Measurements from ENCODE around the gene AMY1A. TPM values are rescaled to one million over a fixed set of nuclear protein-coding genes. Genes with fewer than 3 reads are reported as not detected.
"Not testable (repeated sequence)": the region's sequence is repeated elsewhere in the genome, so short reads cannot be mapped to it uniquely, and the experiment has no call there.

AMY1A gene
- not detected for polyA plus RNA-seq

DNA sequence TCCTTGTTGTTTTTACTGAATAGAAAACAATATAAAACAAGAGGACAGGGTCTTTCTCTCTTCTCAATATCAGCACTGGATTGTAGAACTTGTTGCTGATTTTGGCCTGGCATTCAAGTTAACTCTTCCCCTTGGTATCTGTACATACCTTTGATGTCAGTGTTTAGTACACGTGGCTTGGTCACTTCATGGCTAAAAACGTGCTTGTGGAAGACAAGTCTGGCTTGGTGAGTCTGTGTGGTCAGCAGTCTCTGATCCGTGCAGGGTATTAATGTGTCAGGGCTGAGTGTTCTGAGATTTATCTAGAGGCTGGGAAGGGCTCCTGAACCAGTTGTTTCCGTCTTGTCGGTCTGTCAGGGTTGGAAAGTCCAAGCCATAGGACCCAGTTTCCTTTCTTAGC lies at the start of gene AMY1A:
TSS of gene AMY1A (plus strand) at position 301 of the 400 bp plus-strand sequence. CDS start 571 bp downstream, outside the sequence.
- WGBS, 3 donors = no CpG with 5 or more reads among the region's 5 CpGs
- H3K27ac ChIP-seq (ENCODE audit: low read depth, low read length) = not testable (repeated sequence)

DNA sequence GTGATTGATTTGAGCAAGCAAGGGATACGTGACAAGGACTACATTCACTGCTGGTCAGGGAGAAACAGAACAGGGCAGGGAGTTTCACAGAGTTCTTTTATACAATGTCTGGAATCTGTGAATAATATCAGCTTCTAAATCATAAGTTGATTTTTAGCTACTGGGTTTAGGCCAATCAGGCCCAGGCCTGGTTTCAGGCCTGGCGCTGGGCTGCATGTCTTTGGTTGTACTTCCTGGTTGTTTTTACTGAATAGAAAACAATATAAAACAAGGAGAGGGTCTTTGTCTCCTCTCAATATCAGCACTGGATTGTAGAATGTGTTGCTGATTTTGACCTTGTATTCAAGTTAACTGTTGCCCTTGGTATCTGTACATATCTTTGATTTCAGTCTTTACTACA lies 39.2 kb upstream of the AMY1A start:
- WGBS, 3 donors = 59 to 93% (median 88%) methylated on average over 2 of the region's 2 CpGs
- H3K27ac ChIP-seq (ENCODE audit: low read depth, low read length) = no peak overlapping the region

DNA sequence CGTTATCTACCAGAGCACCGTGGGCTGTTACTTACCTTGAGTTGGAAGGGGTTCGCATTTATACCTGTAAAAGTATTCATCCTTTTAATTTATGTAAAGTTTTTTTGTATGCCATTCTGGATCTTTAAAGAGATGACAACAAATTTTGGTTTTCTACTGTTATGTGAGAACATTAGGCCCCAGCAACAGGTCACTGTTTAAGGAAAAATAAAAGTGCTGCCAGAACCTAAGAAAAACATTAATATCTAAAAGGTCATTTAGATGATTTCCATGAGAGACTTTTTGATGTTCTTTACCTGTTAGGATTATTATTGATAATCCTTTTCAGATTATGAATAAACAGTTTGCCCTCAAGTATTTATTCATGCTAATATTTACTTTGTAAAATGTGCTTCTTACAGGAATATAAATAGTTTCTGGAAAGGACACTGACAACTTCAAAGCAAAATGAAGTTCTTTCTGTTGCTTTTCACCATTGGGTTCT lies 38.5 kb upstream of the AMY1A start, which contains the start of gene AMY2A:
TSS of gene AMY2A (plus strand) at position 434 of the 484 bp plus-strand sequence. CDS start at position 448, 14 bp downstream.
- not testable (repeated sequence) for H3K27ac ChIP-seq (ENCODE audit: low read depth, low read length)
- WGBS, 3 donors = 55 to 91% (median 81%) methylated on average over 3 of the region's 3 CpGs

DNA sequence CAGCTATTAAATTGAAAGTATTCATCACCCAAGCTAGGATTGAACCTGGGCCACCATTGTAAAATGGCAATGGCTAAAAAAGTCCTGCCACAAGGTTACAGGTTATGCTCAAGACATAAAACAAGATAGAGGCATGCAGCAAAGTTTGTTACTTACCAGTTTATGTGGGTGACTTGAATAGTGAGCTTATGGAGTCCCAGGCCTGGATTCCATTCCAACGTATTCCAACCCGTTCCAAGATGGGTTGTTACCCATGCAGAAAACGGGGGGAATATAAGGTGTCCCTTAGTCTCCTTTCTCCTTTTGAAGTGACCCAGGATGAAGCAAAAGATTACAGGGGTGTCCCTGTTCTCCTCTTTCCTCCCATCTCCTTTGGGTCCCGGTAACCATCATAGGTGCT lies 28.1 kb upstream of the AMY1A start:
- WGBS, 3 donors = 54 to 89% (median 85%) methylated on average over 3 of the region's 4 CpGs
- H3K27ac ChIP-seq (ENCODE audit: low read depth, low read length) = not testable (repeated sequence)

DNA sequence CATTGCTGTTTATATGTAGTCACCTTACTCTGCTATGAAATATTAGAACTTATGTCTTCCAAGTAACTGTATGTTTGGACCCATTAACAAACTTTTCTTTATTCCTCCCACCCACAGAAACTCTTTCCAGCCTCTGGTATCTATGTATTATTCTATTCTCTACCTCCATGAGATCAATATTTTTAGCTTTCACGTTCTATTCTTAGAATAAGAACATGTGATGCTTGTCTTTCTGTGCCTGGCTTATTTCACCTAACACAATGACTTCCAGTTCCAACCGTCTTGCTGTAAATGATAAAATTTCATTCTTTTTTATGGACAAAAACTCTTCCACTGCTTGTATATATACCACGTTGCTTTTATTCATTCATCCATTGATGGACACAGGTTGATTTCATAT lies 14.4 kb upstream of the AMY1A start:
- no CpG with 5 or more reads among the region's 3 CpGs for WGBS, 3 donors

DNA sequence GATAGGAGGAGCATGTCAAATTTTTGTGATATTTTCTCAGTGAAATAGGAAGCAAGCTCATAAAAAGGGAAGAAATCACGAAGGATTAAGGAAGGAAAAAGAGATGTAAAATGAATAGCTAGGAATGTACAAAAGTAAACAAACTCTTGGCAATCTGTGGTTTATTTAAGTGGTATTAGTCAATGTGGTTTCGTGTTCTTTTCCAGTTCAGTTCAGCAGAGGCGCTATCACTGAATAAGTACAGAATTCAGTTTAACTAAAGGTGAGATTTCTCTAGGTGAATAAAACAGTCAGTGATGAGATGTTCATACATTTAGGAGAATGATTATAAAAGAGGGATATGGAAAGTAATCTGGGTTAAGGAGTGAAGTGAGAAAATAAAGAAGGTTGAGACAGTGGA lies 11.7 kb upstream of the AMY1A start:
- no CpG with 5 or more reads among the region's 3 CpGs for WGBS, 3 donors
- H3K27ac ChIP-seq (ENCODE audit: low read depth, low read length) = not testable (repeated sequence)

More for the DNA sequence above, 14.4 kb upstream of the AMY1A start:
- not testable (repeated sequence) for H3K27ac ChIP-seq (ENCODE audit: low read depth, low read length)

DNA sequence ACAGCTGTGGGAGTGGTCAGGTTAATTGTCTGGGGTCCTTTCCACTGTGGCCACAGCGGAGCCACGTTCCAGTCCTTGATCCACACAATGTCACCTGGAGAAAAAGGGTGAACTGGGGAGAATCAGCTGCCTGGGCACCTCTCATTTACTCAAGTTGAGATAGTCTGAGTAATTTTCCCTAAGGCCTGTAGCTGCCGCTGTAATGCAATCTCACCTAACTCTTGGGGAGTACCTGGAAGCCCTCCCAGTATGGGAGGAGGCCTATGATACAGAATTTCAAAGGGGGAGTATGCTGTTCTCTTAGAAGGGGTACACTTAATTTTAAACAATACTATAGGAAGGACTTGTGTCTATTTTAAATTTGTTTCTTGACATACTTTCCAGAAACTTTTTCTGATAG lies 5.3 kb upstream of the AMY1A start:
- no CpG with 5 or more reads among the region's 3 CpGs for WGBS, 3 donors
- not testable (repeated sequence) for H3K27ac ChIP-seq (ENCODE audit: low read depth, low read length)

DNA sequence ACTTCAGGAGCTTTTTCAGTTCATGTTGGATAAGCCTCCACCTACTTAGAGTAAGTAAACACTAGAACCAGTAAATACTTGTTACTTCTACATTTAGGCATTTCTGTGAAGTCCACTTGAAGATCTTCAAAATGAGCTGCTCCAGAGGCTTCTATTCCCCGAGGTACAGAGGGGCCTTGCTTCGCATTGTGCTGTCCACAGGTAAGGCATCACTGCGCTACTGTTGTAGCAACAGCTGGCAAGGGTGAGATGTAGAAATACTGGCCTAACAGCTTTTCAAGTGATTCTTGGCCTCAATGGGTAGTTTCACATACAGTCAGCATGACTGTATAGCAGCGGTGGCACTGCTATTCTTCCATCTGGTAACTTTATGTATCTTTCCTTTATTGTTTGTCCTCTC lies 4.7 kb upstream of the AMY1A start:
- WGBS, 3 donors = no CpG with 5 or more reads among the region's 4 CpGs
- H3K27ac ChIP-seq (ENCODE audit: low read depth, low read length) = not testable (repeated sequence)

DNA sequence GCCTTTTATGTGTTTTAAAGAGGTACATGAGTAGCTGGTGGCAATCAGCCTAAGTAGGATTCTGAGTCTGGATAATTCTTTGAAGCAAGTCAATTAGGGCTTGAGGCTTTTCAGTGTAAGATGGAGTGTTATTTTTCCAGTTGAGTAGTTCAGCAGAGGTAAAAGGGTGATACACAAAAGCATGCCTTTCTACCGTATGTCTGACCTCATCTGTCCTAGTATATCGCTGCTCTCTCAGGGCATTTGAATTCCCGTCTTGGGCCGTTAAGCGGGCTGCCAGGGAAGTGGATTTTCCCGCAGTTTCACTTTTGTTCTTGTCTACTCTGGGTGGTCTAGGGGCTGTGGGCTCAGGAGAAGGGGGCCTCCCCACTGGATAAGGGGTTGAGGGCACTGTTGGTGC lies 1.4 kb upstream of the AMY1A start:
- not testable (repeated sequence) for H3K27ac ChIP-seq (ENCODE audit: low read depth, low read length)
- no CpG with 5 or more reads among the region's 6 CpGs for WGBS, 3 donors

DNA sequence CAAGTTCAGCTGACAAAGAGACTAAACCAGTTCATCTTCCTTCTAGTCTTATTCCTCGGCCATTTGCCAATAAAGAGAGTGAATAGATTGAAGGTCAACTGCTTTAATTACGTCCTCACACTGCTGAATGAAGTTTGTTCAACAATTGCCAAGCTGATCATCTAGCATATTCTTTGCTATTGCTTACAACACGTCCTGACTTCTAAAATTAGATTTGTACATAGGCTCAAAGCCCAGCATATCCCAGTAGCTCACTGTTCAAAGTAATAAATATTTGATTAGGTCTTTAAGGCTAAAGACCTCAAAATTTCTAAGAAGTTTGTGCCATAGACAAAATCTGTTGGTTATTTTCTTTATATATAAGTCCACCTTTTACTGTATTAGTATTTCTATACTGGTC lies 20.8 kb downstream of the AMY1A start:
- no CpG with 5 or more reads among the region's 3 CpGs for WGBS, 3 donors
- H3K27ac ChIP-seq (ENCODE audit: low read depth, low read length) = not testable (repeated sequence)

DNA sequence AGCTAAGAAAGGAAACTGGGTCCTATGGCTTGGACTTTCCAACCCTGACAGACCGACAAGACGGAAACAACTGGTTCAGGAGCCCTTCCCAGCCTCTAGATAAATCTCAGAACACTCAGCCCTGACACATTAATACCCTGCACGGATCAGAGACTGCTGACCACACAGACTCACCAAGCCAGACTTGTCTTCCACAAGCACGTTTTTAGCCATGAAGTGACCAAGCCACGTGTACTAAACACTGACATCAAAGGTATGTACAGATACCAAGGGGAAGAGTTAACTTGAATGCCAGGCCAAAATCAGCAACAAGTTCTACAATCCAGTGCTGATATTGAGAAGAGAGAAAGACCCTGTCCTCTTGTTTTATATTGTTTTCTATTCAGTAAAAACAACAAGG lies 40.5 kb downstream of the AMY1A start, which contains the start of gene AMY1B:
TSS of gene AMY1B (minus strand) at position 101 of the 400 bp plus-strand sequence. CDS start 571 bp downstream, outside the sequence.
- H3K27ac ChIP-seq (ENCODE audit: low read depth, low read length) = not testable (repeated sequence)
- no CpG with 5 or more reads among the region's 5 CpGs for WGBS, 3 donors

DNA sequence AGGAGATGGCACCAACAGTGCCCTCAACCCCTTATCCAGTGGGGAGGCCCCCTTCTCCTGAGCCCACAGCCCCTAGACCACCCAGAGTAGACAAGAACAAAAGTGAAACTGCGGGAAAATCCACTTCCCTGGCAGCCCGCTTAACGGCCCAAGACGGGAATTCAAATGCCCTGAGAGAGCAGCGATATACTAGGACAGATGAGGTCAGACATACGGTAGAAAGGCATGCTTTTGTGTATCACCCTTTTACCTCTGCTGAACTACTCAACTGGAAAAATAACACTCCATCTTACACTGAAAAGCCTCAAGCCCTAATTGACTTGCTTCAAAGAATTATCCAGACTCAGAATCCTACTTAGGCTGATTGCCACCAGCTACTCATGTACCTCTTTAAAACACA lies 41.9 kb downstream of the AMY1A start:
- no CpG with 5 or more reads among the region's 6 CpGs for WGBS, 3 donors
- not testable (repeated sequence) for H3K27ac ChIP-seq (ENCODE audit: low read depth, low read length)

DNA sequence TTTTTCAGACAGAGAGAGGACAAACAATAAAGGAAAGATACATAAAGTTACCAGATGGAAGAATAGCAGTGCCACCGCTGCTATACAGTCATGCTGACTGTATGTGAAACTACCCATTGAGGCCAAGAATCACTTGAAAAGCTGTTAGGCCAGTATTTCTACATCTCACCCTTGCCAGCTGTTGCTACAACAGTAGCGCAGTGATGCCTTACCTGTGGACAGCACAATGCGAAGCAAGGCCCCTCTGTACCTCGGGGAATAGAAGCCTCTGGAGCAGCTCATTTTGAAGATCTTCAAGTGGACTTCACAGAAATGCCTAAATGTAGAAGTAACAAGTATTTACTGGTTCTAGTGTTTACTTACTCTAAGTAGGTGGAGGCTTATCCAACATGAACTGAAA lies 45.1 kb downstream of the AMY1A start:
- WGBS, 3 donors = no CpG with 5 or more reads among the region's 4 CpGs
- not testable (repeated sequence) for H3K27ac ChIP-seq (ENCODE audit: low read depth, low read length)

DNA sequence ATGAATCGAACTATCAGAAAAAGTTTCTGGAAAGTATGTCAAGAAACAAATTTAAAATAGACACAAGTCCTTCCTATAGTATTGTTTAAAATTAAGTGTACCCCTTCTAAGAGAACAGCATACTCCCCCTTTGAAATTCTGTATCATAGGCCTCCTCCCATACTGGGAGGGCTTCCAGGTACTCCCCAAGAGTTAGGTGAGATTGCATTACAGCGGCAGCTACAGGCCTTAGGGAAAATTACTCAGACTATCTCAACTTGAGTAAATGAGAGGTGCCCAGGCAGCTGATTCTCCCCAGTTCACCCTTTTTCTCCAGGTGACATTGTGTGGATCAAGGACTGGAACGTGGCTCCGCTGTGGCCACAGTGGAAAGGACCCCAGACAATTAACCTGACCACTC lies 45.7 kb downstream of the AMY1A start:
- no CpG with 5 or more reads among the region's 4 CpGs for WGBS, 3 donors
- not testable (repeated sequence) for H3K27ac ChIP-seq (ENCODE audit: low read depth, low read length)

DNA sequence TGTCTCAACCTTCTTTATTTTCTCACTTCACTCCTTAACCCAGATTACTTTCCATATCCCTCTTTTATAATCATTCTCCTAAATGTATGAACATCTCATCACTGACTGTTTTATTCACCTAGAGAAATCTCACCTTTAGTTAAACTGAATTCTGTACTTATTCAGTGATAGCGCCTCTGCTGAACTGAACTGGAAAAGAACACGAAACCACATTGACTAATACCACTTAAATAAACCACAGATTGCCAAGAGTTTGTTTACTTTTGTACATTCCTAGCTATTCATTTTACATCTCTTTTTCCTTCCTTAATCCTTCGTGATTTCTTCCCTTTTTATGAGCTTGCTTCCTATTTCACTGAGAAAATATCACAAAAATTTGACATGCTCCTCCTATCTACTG lies 52.1 kb downstream of the AMY1A start:
- WGBS, 3 donors = no CpG with 5 or more reads among the region's 3 CpGs
- H3K27ac ChIP-seq (ENCODE audit: low read depth, low read length) = not testable (repeated sequence)

DNA sequence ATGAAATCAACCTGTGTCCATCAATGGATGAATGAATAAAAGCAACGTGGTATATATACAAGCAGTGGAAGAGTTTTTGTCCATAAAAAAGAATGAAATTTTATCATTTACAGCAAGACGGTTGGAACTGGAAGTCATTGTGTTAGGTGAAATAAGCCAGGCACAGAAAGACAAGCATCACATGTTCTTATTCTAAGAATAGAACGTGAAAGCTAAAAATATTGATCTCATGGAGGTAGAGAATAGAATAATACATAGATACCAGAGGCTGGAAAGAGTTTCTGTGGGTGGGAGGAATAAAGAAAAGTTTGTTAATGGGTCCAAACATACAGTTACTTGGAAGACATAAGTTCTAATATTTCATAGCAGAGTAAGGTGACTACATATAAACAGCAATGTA lies 54.8 kb downstream of the AMY1A start:
- no CpG with 5 or more reads among the region's 3 CpGs for WGBS, 3 donors

More for the DNA sequence above, 54.8 kb downstream of the AMY1A start:
- H3K27ac ChIP-seq (ENCODE audit: low read depth, low read length) = not testable (repeated sequence)

Other genes with a start within 250 kb of the AMY1A start
- 10 to 100 TPM in 2 of 3 donors, 1 to 10 TPM in 1; 7.5 to 18.2 (median 15.7) TPM for gene RNPC3, start 130.1 kb upstream of the AMY1A start, polyA plus RNA-seq
- gene AMY2B, start 84.2 kb upstream of the AMY1A start, polyA plus RNA-seq = 10 to 100 TPM; 15.1 to 46.1 (median 28.5) TPM
- 100 to 1,000 TPM in 1 of 3 donors, 1 to 10 TPM in 1, under 1 TPM in 1; 0.37 to 359 (median 3.9) TPM for gene AMY2A, start 38.3 kb upstream of the AMY1A start, polyA plus RNA-seq
- under 1 TPM in 1 of 3 donors, not detected in 2; 0.30 TPM for gene AMY1B, start 40.5 kb downstream of the AMY1A start, polyA plus RNA-seq
- under 1 TPM in 1 of 3 donors, not detected in 2; 0.06 TPM for gene AMY1C, start 94.1 kb downstream of the AMY1A start, polyA plus RNA-seq

Measured in adipose tissue (tissue), 3 donors.